Esophagus muscularis mucosa (tissue), 4 donors: Measurements from ENCODE around the gene SMC4.

Experiments
- CTCF ChIP-seq, 3 experiments: fragments of 200-600 bp in 2 of 3; fragments of 450-650 bp in 1 of 3; sonication (generic) in 2 of 3; IDR thresholded peaks; one replicate each; pipeline ENCODE4 v1.5.1; 2017 to 2019; ENCODE audit warnings: antibody characterized with exemption in 3 of 3, mild to moderate bottlenecking in 2 of 3, moderate library complexity in 1 of 3
- EP300 ChIP-seq: sonication (generic); formaldehyde crosslinking; IDR thresholded peaks from one replicate; pipeline ENCODE4 v1.6.1; 2017; ENCODE audit warnings: antibody characterized with exemption
- POLR2A ChIP-seq: fragments of 450-650 bp; IDR thresholded peaks from one replicate; pipeline ENCODE4 v1.6.1; 2017; ENCODE audit warnings: antibody characterized with exemption, moderate library complexity, mild to moderate bottlenecking, low read depth
- POLR2AphosphoS5 ChIP-seq, 2 donors: sonication (generic); formaldehyde crosslinking; IDR thresholded peaks; one replicate each; pipeline ENCODE4 v1.6.1; 2017; ENCODE audit warnings: antibody characterized with exemption in 2 of 2

- TF ChIP-seq CTCF (IDR thresholded peaks at IDR 0.05) (no peak), POLR2AphosphoS5 (IDR thresholded peaks at IDR 0.05) (no peak), POLR2A (no peak), EP300 (no peak)
Observed at GRCh38 chr3:160378331-160379109, 20.9 kb upstream of the SMC4 start.
